Stimulated activated CD8-positive, alpha-beta memory T cell treated with anti-CD3 and anti-CD28 coated beads, Interleukin-15, amount 100 ng/mL, for 1 hour (primary cell): ENCODE data around the gene TPR.

Source experiments
- DNase-seq: peaks from one replicate; pipeline ENCODE4 v3.0.0-alpha.2; 2020; ENCODE audit warnings: low read depth

The TPR gene

DNA sequence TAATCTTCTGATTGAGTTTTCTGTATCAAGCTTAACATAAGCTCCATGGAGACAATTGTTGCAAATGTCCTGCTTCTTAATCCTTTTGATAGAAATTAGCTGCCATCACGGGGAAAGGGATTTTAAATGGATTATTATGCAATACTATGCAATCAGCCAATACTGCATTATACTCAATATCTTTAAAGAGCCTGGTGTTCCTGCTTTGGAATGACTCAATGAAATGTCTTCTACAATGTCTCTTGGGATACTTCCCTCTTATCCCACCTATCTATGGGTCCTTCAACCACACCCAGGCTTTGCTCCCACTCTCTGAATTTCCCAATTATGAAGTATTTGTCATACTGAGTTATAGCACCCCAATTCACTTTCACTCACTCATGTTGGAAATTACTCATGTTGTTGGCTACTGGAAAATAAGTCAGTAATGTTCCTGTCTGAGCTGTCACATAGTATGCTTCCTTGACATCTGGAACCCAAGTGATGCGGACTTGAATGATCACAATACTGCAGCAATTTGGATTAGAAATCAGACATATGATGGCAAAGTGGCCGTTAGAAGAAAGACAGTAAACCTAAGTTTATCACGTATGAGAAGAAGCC lies 85.0 kb downstream of the TPR start:
- no peak for DNase-seq

GRCh38 chr1:186286615-186287315 lies 88.3 kb downstream of the TPR start:
- DNase-seq, result no peak

GRCh38 chr1:186283374-186283773 lies 91.7 kb downstream of the TPR start:
- no peak for DNase-seq

GRCh38 chr1:186282466-186282865 lies 92.6 kb downstream of the TPR start:
- no peak for DNase-seq

DNA sequence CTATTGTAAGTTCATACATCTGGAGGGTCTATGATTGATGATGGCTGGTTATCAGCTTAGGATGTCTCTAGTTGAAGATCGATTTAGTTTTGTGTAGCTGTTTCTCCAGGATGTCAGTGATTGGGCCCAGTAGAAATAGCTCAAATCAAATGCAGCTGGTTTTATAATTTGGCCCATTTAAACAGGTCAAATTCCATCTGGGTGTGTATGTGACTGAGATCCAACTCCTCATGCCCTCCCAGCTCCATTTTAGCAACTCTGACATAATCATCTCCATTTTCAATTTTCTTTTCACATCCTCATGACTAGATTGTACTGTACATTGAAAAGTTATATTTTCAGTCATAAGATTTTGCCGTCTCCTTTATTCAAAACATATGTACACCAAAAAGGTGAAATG lies 99.2 kb downstream of the TPR start:
- DNase-seq, result no peak

DNA sequence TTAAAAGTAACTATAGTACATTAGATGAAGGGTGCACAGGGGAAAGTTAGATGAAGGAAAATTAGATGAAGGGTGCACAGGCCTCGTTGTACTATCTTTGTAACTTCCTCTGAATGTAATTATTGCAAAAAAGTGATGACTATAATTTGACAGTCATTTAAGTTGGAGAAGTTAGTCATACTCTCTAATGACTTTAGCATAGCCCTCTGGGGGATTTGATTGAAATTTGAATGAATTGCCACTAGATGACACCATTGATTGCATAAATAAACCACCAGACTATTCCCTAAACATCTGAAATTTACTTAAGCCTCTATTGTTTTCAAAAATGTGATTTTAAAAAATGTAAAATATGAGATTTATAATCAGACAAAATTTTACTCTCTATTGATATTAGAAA lies 102.6 kb downstream of the TPR start:
- no peak for DNase-seq

DNA sequence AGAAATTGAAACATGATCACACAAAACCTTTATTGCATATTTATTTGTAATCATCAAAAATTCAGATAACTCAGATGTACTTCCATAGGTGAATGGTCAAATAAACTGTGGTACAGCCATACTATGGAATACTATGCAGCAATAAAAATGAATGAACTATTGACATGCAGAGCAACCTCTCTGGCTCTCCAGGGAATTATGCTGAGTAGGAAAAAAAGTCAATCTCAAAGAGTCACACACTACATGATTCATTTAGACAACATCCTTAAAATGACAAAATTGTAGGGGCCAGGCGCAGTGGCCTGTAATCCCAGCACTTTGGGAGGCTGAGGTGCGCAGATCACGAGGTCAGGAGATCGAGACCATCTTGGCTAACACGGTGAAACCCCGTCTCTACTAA lies 104.0 kb downstream of the TPR start:
- DNase-seq, result no peak
